ENCODE measurements around the gene PCDH12. TPM values are rescaled to one million over a fixed set of nuclear protein-coding genes. Genes with fewer than 3 reads are reported as not detected.

Gene PCDH12
- total RNA-seq, 1 experiment from 2014 or later, result 0.15 TPM

DNA sequence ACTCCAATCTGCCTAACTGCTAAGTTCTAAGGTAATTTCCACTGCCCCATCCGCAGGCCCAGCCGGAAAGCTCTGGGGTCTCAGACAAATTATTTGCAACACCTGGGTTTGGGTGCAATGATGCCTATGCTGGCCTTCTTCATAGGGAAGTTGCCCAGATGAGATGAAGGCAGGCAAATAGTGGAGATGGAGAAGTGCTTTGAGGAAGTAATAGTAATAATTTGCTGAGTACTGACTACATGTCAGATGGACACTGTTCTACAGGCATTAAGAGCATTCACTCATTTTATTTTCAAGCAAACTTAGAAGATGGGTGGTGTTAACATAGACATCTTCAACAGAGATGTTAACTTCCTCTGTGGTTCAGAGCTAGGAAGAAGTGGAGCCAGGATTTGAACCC, 3.8 kb downstream of the PCDH12 start:
- no peaks in the 10 kb centered on the region for H3F3A ChIP-seq (ENCODE audit: low read length, unreplicated experiment)
- no peaks in the 10 kb centered on the region for H4K20me1 ChIP-seq (ENCODE audit: low read length)
- no peak overlapping the region for H2AFZ ChIP-seq (ENCODE audit: low read length)
- CTCF ChIA-PET, result no interaction called here
- no peak overlapping the region for H3K4me2 ChIP-seq (ENCODE audit: low read length)
- H3K9me2 ChIP-seq (replicated peaks; ENCODE audit: low read length), result no peaks in the 10 kb centered on the region
- TF ChIP-seq, protein P1, sequence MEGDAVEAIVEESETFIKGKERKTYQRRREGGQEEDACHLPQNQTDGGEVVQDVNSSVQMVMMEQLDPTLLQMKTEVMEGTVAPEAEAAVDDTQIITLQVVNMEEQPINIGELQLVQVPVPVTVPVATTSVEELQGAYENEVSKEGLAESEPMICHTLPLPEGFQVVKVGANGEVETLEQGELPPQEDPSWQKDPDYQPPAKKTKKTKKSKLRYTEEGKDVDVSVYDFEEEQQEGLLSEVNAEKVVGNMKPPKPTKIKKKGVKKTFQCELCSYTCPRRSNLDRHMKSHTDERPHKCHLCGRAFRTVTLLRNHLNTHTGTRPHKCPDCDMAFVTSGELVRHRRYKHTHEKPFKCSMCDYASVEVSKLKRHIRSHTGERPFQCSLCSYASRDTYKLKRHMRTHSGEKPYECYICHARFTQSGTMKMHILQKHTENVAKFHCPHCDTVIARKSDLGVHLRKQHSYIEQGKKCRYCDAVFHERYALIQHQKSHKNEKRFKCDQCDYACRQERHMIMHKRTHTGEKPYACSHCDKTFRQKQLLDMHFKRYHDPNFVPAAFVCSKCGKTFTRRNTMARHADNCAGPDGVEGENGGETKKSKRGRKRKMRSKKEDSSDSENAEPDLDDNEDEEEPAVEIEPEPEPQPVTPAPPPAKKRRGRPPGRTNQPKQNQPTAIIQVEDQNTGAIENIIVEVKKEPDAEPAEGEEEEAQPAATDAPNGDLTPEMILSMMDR (conservative IDR thresholded peaks at IDR 0.05; ENCODE audit: low read depth, low read length), result no peak
- TF ChIP-seq EZH2 (IDR thresholded peaks at IDR 0.05; ENCODE audit: low read length, unreplicated experiment) (no peak), EZH2phosphoT487 (IDR thresholded peaks at IDR 0.05; ENCODE audit: borderline replicate concordance, low read length) (no peak)
- no peaks in the 10 kb centered on the region for H3K79me2 ChIP-seq (ENCODE audit: low read length)
- 0 out of 2 replicates have a peak, but pooled peaks cover 6% of the 10 kb centered on the region for H3K4me1 ChIP-seq (ENCODE audit: insufficient read depth, low read length)
- no peaks in the 10 kb centered on the region for H3K36me3 ChIP-seq (ENCODE audit: low read depth, low read length)
- H3K9ac ChIP-seq (ENCODE audit: low read length), result no peak overlapping the region
- no peaks in the 10 kb centered on the region for H3K9me3 ChIP-seq (ENCODE audit: low read length)
- BruUV-seq (replicated peaks), result no TSS peak
- DNase-seq (no peak), ATAC-seq (no peak)
- no peak overlapping the region for H3K27ac ChIP-seq (ENCODE audit: low read length)
- intact Hi-C loops (cut with micrococcal nuclease), result no loop called here
- H3K4me3 ChIP-seq (ENCODE audit: low read length), result no peak overlapping the region
- no peaks in the 10 kb centered on the region for H3K27me3 ChIP-seq (ENCODE audit: low read length)
- POLR2A ChIA-PET (ENCODE audit: unreplicated experiment), result no interaction called here

DNA sequence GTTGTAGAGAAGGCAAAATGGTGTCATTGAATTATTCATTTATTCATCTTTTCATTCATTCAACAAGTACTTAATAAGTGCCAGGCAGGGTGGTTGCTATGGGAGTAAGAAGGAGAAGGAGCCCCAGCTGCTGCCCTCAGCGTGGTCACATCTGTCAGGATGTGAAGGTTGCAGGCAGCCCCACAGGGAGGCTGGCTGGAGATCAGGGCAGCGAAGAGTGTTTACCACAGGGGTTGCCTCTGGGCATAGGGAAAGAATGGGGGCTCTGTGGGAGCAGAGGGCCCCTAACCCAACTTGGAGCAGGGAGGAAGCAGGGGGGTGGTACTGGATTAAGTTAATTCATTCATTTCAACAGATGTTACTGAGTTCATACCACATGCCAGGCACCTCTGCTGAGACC, 6.0 kb downstream of the PCDH12 start:
- no peaks in the 10 kb centered on the region for H3K27me3 ChIP-seq (ENCODE audit: low read length)
- no peak overlapping the region for H3K27ac ChIP-seq (ENCODE audit: low read length)
- H4K20me1 ChIP-seq (ENCODE audit: low read length), result no peaks in the 10 kb centered on the region
- ATAC-seq (no peak), DNase-seq (no peak)
- TF ChIP-seq EZH2phosphoT487 (IDR thresholded peaks at IDR 0.05; ENCODE audit: borderline replicate concordance, low read length) (no peak), EZH2 (IDR thresholded peaks at IDR 0.05; ENCODE audit: low read length, unreplicated experiment) (no peak)
- TF ChIP-seq, protein P1 (conservative IDR thresholded peaks at IDR 0.05; ENCODE audit: low read depth, low read length), result no peak
- H3K4me1 ChIP-seq (ENCODE audit: insufficient read depth, low read length), result no peaks in the 10 kb centered on the region
- H3K79me2 ChIP-seq (ENCODE audit: low read length), result no peaks in the 10 kb centered on the region
- no peak overlapping the region for H3K4me3 ChIP-seq (ENCODE audit: low read length)
- no peak overlapping the region for H2AFZ ChIP-seq (ENCODE audit: low read length)
- no peak overlapping the region for H3K4me2 ChIP-seq (ENCODE audit: low read length)
- H3F3A ChIP-seq (ENCODE audit: low read length, unreplicated experiment), result no peaks in the 10 kb centered on the region
- no peaks in the 10 kb centered on the region for H3K9me2 ChIP-seq (replicated peaks; ENCODE audit: low read length)
- intact Hi-C loops (cut with micrococcal nuclease), result no loop called here
- no peaks in the 10 kb centered on the region for H3K9me3 ChIP-seq (ENCODE audit: low read length)
- ChIA-PET POLR2A (ENCODE audit: unreplicated experiment) (no interaction called here), CTCF (no interaction called here)
- BruUV-seq (replicated peaks), result no TSS peak
- H3K36me3 ChIP-seq (ENCODE audit: low read depth, low read length), result no peaks in the 10 kb centered on the region
- H3K9ac ChIP-seq (ENCODE audit: low read length), result no peak overlapping the region

DNA sequence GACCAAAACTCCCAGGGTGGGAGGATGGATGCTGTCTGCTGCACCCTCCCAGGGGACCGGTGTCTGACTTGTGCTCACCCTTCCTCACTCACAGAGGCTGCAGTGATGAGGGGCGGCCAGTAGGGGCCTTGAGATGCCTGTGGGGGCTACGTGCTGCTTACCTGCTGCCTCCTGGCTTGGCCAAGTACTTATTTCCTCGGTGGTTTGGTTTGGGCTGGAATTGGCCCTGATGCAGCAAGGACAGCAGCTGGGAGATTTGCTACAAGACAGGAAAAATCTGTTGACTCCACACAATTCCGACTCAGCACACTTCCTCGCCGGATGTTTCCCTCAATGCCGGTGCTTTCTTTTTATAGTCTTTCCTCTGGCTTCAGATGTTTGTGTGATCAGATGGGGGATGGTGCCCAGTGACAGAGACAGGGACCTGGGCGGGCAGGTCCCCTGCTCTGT, 6.6 kb downstream of the PCDH12 start:
- Histone ChIP-seq H3K27ac (ENCODE audit: low read length) (no peak overlapping the region), H3F3A (ENCODE audit: low read length, unreplicated experiment) (no peaks in the 10 kb centered on the region), H3K4me3 (ENCODE audit: low read length) (no peak overlapping the region), H3K79me2 (ENCODE audit: low read length) (no peaks in the 10 kb centered on the region), H3K9ac (ENCODE audit: low read length) (no peak overlapping the region), H3K4me2 (ENCODE audit: low read length) (no peak overlapping the region), H3K9me2 (replicated peaks; ENCODE audit: low read length) (no peaks in the 10 kb centered on the region), H4K20me1 (ENCODE audit: low read length) (no peaks in the 10 kb centered on the region), H3K27me3 (ENCODE audit: low read length) (no peaks in the 10 kb centered on the region), H3K36me3 (ENCODE audit: low read depth, low read length) (no peaks in the 10 kb centered on the region), H2AFZ (ENCODE audit: low read length) (no peak overlapping the region), H3K4me1 (ENCODE audit: insufficient read depth, low read length) (no peaks in the 10 kb centered on the region), H3K9me3 (ENCODE audit: low read length) (no peaks in the 10 kb centered on the region)
- ChIA-PET POLR2A (ENCODE audit: unreplicated experiment) (no interaction called here), CTCF (no interaction called here)
- intact Hi-C loops (cut with micrococcal nuclease), result no loop called here
- no TSS peak for BruUV-seq (replicated peaks)
- ATAC-seq (peak; percentile 33; the same call in 1 of the 2 replicates), DNase-seq (peak; percentile 13)
- TF ChIP-seq, protein P1 (conservative IDR thresholded peaks at IDR 0.05; ENCODE audit: low read depth, low read length), result peak; percentile 42
- no peak for TF ChIP-seq EZH2 (IDR thresholded peaks at IDR 0.05; ENCODE audit: low read length, unreplicated experiment)
